Renal cortex interstitium (tissue), 11 donors: ENCODE measurements around the gene TSC2. TPM values are rescaled to one million over a fixed set of nuclear protein-coding genes. Genes with fewer than 3 reads are reported as not detected.
"Not testable (repeated sequence)": the region's sequence is repeated elsewhere in the genome, so short reads cannot be mapped to it uniquely, and the experiment has no call there.

Source experiments
- DNase-seq, 11 donors: peaks; one replicate each; pipeline ENCODE4 v3.0.0-alpha.2; 2013; ENCODE audit warnings: low read depth in 9 of 11, low spot score in 4 of 11; ENCODE audit errors: extremely low read depth in 1 of 11
- polyA plus RNA-seq, 3 donors: library from polyadenylated mRNA; unstranded; fragments of 120-200 nt; gene quantifications; one replicate each; pipeline ENCODE4 v1.2.1, GENCODE V29; 2013; ENCODE audit not compliant: insufficient read length in 3 of 3

TSC2 gene
- polyA plus RNA-seq, 3 donors, result 138 to 170 (median 151) TPM

GRCh38 chr16:2007081-2007836, 40.5 kb upstream of the TSC2 start:
- DNase-seq, result no peak

GRCh38 chr16:2008009-2008526, 39.7 kb upstream of the TSC2 start:
- no peak for DNase-seq

GRCh38 chr16:2008631-2009163, 39.1 kb upstream of the TSC2 start:
- no peak for DNase-seq

GRCh38 chr16:2009164-2009711, 38.5 kb upstream of the TSC2 start:
- no peak for DNase-seq

GRCh38 chr16:2009791-2010510, 37.8 kb upstream of the TSC2 start, which contains the start of gene ZNF598:
ZNF598 (minus strand) TSS chr16:2009821.
- DNase-seq, result peak in 5 of 11 donors; percentile 73 to 84 (median 82)

- DNase-seq, result not testable (repeated sequence)
These were observed 36.1 kb upstream of the TSC2 start for GRCh38 chr16:2011726-2012125.

GRCh38 chr16:2013527-2013926, 34.3 kb upstream of the TSC2 start:
- DNase-seq, result no peak

GRCh38 chr16:2015117-2015946, 32.5 kb upstream of the TSC2 start:
- DNase-seq, result no peak

GRCh38 chr16:2015947-2016208, 31.9 kb upstream of the TSC2 start:
- no peak for DNase-seq

GRCh38 chr16:2016407-2016922, 31.3 kb upstream of the TSC2 start:
- DNase-seq, result no peak

- DNase-seq, result no peak
These were observed 28.3 kb upstream of the TSC2 start, which contains the start of gene NPW for GRCh38 chr16:2019518-2019920. NPW (plus strand) TSS chr16:2019785.

- DNase-seq, result no peak
These were observed 27.6 kb upstream of the TSC2 start for GRCh38 chr16:2019921-2020831.

- DNase-seq, result no peak
These were observed 25.1 kb upstream of the TSC2 start for GRCh38 chr16:2022723-2023091.

GRCh38 chr16:2023092-2024031, 24.4 kb upstream of the TSC2 start:
- peak in 7 of 11 donors; percentile 83 to 90 (median 88) for DNase-seq

- DNase-seq, result no peak
These were observed 23.8 kb upstream of the TSC2 start for GRCh38 chr16:2024032-2024420.

GRCh38 chr16:2025251-2025650, 22.5 kb upstream of the TSC2 start:
- DNase-seq, result no peak
